ENCODE data around the gene YIPF4.
"Not testable (repeated sequence)": the region's sequence is repeated elsewhere in the genome, so short reads cannot be mapped to it uniquely, and the experiment has no call there.

The YIPF4 gene

DNA sequence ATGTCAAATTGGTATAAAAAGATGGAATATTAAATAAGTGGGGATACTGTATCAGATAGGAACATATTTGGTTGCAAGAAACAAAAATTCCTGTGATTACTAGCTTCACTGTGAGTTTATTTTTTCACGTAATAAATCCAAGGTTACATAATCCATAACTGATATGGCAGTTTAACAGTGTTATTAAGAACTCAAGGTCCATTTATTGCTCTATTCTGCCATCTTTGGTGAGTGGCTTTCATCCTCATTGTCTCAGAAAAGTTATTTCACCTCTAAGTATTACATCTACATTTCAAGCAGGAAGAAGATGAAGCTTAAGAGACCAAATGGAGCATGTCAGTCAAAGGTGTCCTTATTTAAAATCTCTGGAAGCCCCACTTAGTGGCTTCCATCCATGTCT, 37.2 kb downstream of the YIPF4 start:
- TF ChIP-seq, protein P1, sequence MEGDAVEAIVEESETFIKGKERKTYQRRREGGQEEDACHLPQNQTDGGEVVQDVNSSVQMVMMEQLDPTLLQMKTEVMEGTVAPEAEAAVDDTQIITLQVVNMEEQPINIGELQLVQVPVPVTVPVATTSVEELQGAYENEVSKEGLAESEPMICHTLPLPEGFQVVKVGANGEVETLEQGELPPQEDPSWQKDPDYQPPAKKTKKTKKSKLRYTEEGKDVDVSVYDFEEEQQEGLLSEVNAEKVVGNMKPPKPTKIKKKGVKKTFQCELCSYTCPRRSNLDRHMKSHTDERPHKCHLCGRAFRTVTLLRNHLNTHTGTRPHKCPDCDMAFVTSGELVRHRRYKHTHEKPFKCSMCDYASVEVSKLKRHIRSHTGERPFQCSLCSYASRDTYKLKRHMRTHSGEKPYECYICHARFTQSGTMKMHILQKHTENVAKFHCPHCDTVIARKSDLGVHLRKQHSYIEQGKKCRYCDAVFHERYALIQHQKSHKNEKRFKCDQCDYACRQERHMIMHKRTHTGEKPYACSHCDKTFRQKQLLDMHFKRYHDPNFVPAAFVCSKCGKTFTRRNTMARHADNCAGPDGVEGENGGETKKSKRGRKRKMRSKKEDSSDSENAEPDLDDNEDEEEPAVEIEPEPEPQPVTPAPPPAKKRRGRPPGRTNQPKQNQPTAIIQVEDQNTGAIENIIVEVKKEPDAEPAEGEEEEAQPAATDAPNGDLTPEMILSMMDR (IDR thresholded peaks at IDR 0.05; ENCODE audit: low read length, missing control alignments) = no peak
- no peak overlapping the region for H3K4me3 ChIP-seq (replicated peaks; ENCODE audit: low read depth, low read length)
- no peak for DNase-seq (ENCODE audit: low read depth)

DNA sequence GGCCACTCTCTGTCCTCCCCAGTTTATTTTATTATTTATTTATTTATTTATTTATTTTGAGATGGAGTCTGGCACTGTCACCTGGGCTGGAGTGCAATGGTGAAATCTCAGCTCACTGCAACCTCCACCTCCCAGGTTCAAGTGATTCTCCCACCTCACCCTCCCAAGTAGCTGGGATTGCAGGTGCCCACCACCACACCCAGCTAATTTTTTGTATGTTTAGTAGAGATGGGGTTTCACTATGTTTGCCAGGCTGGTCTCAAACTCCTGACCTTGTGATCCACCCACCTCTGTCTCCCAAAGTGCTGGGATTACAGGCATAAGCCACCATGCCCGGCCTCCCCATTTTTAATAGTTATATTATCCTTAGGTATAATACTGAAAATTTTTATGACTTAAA, 51.0 kb downstream of the YIPF4 start:
- not testable (repeated sequence) for DNase-seq (ENCODE audit: low read depth); H3K4me3 ChIP-seq (replicated peaks; ENCODE audit: low read depth, low read length)

DNA sequence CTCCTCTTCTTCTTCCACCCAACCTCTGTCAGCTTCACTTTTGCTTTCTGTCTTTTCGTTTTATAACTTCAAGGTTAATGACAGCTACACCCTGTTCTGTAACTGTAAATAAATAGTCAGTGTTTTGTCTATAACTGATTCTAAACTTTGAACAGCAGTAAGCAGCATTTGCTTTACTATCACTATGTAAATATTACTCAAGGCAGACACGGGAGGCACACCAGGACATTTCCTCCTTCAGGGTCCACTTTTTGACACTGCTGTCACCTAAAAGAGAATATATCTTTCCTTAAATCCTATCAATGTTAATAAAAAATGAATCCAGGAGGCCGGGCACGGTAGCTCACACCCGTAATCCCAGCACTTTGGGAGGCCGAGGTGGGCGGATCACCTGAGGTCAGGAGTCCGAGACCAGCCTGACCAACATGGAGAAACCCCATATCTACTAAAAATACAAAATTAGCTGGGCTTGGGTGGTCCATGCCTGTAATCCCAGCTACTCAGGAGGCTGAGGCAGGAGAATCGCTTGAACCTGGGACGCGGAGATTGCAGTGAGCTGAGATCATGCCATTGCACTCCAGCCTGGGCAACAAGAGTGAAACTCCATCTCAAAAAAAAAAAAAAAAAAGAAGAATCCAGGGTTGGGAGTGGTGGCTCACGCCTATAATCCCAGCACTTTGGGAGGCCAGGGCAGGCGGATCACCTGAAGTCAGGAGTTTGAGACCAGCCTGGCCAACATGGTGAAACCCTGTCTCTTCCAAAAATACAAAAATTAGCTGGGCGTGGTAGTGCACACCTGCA, 51.7 kb downstream of the YIPF4 start:
- not testable (repeated sequence) for DNase-seq (ENCODE audit: low read depth)

DNA sequence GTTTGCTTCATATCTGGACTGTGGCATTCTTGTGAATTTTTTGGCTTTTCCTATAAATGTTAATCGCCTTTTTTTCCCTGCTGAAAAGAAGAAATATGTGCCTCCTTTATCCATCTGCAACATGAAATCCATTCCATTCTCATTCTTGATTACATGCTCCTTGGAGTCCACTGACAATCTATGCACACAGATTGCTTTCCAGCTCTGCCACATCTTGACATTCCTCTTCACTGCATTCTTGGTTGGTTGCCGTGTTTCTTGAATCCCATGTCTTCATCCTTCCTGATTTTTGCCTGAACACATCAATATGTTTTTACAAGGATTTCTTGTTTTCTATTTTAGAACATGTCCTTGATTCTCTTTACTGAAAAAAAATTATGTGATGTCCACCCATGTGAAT, 52.4 kb downstream of the YIPF4 start:
- no peak overlapping the region for H3K4me3 ChIP-seq (replicated peaks; ENCODE audit: low read depth, low read length)
- no peak for DNase-seq (ENCODE audit: low read depth)
- TF ChIP-seq, protein P1 (IDR thresholded peaks at IDR 0.05; ENCODE audit: low read length, missing control alignments) = no peak

More for the DNA sequence above, 51.7 kb downstream of the YIPF4 start:
- H3K4me3 ChIP-seq (replicated peaks; ENCODE audit: low read depth, low read length) = not testable (repeated sequence)

DNA sequence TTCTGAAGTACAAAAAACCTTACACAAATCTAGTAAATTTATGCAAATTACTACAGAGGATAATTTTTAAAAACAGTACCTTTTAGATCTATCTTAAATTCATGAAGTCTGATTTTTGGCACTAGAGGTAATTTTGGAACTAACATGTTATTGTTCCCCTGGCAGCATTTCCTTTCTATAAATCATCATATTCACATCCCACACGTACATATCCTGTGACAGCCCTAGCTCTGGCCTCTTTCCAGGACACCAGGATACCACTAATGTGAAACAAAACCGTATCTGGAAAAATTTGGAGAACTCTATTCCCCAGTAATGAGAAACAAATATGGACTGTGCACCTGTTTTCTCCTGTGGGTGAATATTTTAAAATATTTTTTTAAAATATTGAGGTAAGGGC, 65.1 kb downstream of the YIPF4 start:
- H3K4me3 ChIP-seq (replicated peaks; ENCODE audit: low read depth, low read length) = no peak overlapping the region

DNA sequence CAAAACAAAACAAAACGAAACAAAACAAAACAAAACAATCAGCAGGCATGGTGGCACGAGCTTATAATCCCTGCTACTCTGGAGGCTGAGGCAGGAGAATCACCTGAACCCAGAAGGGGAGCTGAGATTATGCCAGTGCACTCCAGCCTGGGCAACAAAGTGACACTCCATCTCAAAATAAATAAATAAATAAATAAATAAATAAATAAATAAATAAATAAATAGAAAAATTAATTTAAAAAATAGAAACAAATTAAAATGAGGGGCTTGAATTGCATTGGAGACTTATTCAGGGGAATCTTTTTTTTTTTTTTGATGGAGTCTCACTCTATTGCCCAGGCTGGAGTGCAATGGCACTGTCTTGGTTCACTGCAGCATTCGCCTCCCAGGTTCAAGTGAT, 73.1 kb downstream of the YIPF4 start:
- DNase-seq (ENCODE audit: low read depth); H3K4me3 ChIP-seq (replicated peaks; ENCODE audit: low read depth, low read length): not testable (repeated sequence)

More for the DNA sequence above, 65.1 kb downstream of the YIPF4 start:
- TF ChIP-seq, protein P1 (IDR thresholded peaks at IDR 0.05; ENCODE audit: low read length, missing control alignments) = no peak
- peak; percentile 84 for DNase-seq (ENCODE audit: low read depth)

DNA sequence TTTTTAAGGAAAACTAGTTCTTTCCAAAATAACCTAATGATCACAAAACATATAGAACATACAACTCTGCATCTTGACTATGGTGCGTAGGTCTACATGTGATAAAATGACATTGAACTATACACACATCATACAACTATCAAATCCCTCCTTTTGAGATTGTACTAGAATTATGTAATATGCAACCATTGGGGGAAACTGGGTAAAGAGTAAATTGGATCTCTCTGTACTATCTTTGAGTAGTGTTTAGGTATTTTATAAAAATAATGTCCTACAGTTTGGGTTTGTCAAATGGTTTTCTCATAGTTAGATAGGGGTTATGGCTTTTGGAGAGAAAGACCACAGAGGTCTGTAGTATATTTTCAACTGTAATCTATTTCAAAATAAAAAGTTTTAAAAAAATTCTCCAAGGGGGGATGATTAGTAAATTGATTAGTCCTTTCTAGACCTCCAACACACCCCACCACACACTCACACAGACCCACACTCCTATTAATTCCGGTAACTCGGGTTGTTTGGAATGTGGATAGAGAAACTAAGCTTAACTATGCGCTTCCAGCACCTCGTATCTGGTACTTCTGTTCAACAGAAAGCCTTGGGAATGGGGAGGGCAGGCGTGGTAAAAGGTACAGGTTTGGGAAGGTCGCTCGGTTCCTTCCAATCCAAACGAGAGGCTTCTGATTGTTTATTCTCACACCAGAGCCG, 78.4 kb downstream of the YIPF4 start:
- H3K4me3 ChIP-seq (replicated peaks; ENCODE audit: low read depth, low read length) = peak overlapping the region; percentile 95
- TF ChIP-seq, protein P1 (IDR thresholded peaks at IDR 0.05; ENCODE audit: low read length, missing control alignments) = no peak
- no peak for DNase-seq (ENCODE audit: low read depth)

DNA sequence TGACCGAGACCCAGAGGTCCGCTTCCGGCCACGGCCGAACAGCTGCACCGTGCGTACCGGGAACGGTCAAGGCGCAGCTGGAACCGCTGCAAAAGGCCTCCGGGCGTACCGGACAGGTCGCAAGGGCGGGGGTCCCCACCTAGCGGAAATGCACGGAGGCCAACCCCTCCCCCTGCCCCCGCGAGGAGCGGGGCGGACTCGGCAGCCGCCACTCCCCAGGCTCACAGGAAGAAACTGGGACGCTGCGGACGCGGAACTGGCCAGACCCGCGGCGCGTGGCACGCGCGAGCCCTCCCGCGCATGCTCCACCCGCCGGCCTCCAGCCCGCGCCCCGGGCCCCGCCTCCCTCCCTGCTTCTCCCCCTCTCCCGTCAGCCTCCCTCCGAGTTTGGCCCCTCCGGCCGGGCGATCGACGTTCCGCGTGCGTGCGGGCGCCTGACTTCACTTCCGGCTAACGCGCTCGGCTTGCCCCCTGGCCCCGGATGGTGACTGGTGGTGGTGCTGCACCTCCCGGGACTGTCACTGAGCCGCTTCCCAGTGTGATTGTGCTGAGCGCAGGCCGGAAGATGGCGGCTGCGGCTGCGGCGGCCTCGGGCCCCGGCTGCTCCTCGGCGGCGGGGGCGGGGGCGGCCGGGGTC, 79.1 kb downstream of the YIPF4 start, which contains the start of gene BIRC6:
Gene BIRC6, plus strand, starts transcription at position 343 of the 637 bp plus-strand sequence. Its CDS starts 139 bp downstream, at position 482.
- peak; percentile 96 for DNase-seq (ENCODE audit: low read depth)
- TF ChIP-seq, protein P1 (IDR thresholded peaks at IDR 0.05; ENCODE audit: low read length, missing control alignments) = no peak
- H3K4me3 ChIP-seq (replicated peaks; ENCODE audit: low read depth, low read length) = peak within 1 kb of the TSS; percentile 95
